ENCODE measurements around the gene NGB. TPM values are rescaled to one million over a fixed set of nuclear protein-coding genes. Genes with fewer than 3 reads are reported as not detected.
A peak's percentile ranks its signal among the peaks of the same experiment; 100 is the strongest.

Gene NGB
- total RNA-seq, 1 donor from 2014 or later = not detected

GRCh38 chr14:77265561-77266335, 5.3 kb downstream of the NGB start:
- DNase-seq (ENCODE audit: low spot score) = no peak
- ATAC-seq = no peak

DNA sequence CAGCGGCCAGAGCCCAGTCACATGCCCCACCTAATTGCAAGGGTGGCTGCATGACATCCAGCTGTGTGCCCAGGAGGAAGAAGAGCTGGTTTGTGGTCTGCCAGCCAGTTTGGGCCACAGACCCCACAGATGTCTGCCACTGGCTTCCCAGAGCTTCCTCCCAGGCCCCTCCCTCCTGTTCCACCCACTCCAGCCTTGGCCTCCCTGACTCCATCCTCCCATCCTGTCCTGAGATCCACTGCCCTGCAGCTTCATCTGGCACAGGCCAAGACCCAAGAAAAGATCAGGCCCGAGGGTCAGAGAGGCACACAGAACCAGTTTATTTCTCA, 5.9 kb downstream of the NGB start:
- ATAC-seq (no peak), DNase-seq (ENCODE audit: low spot score) (no peak)

- ATAC-seq (no peak), DNase-seq (ENCODE audit: low spot score) (no peak)
Measured at GRCh38 chr14:77264466-77265186, 6.4 kb downstream of the NGB start.

GRCh38 chr14:77260631-77261030, 10.4 kb downstream of the NGB start:
- peak; percentile 12 for ATAC-seq
- no peak for DNase-seq (ENCODE audit: low spot score)

- no peak for ATAC-seq
- DNase-seq (ENCODE audit: low spot score) = no peak
Measured at GRCh38 chr14:77260199-77260598, 10.8 kb downstream of the NGB start.

DNA sequence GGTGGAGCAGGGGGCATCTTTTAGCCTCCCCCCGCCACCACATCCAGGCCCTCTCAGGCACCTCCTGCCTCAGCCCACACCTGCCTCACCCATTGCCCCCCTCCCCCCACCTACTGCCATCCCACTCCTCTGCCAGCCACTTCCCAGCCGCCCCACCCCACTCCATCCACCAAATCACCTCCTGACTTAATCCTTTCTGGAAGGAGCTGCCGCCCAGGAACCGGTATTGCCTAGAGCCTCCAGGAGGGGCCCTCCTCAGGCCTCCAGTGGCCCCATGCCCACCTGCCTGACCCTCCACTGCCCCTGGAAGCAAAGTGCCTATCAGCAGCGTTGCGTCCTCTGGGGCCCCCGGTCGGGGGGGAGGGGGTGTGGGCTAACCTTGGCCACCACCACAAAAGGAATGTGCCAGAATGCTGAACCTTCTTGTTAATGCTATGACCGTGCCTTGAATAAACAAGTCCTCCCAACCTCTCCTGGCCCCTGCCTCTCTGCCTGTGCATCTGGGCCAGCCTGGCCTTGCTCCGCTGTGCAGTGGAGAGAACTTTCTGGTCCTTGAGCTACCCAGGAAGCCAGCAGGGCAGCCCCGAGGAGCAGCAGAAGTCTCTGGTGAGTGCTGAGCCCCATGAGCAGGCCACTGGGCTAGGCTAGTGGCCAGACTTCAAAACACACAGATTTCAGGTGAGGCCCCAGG, 11.8 kb downstream of the NGB start:
- DNase-seq (ENCODE audit: low spot score) = no peak
- ATAC-seq = no peak

DNA sequence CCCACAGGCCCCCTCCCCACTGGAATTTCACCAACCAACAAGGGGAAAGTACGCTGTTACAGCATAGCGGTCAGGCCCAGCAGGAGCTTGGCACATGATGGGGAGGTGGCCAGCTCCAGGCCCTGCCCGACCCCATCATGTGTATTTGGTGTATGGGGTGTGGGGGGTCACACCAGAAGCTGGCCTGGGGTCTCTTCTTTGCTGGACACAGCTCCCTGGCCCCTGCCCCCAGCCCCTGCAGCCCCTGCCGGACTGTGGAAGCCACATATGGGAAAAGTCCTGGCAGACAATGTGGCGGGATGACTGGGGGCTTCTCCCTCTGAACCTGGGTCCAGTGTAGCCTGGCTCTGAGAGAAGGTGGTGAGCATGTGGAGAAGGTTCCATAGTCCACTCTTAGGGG, 12.4 kb downstream of the NGB start:
- DNase-seq (ENCODE audit: low spot score) (no peak), ATAC-seq (no peak)

GRCh38 chr14:77257700-77258099, 13.3 kb downstream of the NGB start:
- DNase-seq (ENCODE audit: low spot score) (no peak), ATAC-seq (no peak)

- DNase-seq (ENCODE audit: low spot score) = no peak
- no peak for ATAC-seq
Measured at GRCh38 chr14:77256694-77257093, 14.3 kb downstream of the NGB start.

- ATAC-seq (no peak), DNase-seq (ENCODE audit: low spot score) (no peak)
Measured at GRCh38 chr14:77253333-77254190, 17.4 kb downstream of the NGB start.

DNA sequence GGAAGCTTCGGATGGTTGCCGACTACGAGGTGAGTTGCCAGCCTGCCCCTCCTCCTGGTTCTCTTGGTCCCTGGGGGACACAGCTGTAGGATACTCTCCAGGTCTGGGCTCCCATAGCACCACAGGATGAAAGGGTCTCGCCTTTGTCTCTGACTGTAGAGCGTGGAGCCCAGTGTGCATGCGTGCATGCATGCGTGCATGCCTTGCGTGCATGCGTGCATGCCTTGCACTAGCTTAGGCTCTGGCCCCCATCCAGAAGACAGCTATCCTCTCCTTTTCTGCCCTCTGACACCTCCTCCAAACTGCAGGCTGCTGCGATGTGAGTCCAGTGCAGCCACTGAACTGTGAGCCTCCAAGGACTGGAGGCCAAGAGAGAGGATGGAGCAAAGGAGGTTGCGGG, 19.1 kb downstream of the NGB start:
- no peak for DNase-seq (ENCODE audit: low spot score)
- ATAC-seq = no peak

DNA sequence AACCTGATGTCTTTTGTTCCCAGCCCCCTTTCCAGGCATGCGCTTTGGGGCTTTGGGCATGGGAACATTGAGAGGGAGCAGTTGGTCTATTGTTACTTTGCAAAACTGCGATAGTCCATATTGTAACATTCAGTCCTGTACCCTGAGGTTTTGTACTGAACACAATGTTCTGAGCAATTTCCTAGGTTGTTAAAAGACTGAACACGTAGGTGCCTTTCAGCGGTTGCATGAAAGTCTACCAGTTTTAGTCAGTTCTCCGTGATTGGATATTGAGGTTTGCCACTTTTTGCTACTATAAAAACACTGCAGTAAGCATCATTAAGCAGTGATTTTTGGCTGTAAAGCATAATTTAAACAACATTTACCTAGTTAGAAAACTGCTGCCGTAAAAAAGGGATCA, 20.1 kb downstream of the NGB start:
- DNase-seq (ENCODE audit: low spot score) = no peak
- no peak for ATAC-seq

DNA sequence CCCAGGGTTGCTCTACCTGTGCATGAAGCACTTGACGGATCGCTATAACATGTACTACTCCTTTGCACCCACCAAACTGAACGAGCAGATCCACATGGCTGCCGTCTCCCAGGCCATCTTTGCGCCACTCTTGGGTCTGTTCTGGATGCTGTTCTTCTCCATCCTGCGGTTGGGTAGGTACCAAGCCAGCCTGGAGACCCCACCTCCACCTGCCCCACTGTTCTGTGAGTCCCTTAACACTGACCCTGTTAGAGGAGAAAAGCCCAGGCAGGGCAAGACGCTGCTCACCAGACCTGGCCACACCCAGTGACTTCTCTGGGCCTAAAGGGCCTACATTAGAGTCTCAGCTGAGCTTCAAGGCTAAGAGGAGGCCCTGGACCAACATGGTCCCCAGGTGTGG, 21.7 kb downstream of the NGB start:
- ATAC-seq (no peak), DNase-seq (ENCODE audit: low spot score) (no peak)

- ATAC-seq (no peak), DNase-seq (ENCODE audit: low spot score) (no peak)
Measured at GRCh38 chr14:77248666-77249065, 22.3 kb downstream of the NGB start.

- no peak for ATAC-seq
- no peak for DNase-seq (ENCODE audit: low spot score)
Measured at GRCh38 chr14:77246784-77247183, 24.2 kb downstream of the NGB start.

- ATAC-seq (no peak), DNase-seq (ENCODE audit: low spot score) (no peak)
Measured at GRCh38 chr14:77245820-77246219, 25.2 kb downstream of the NGB start.

- DNase-seq (ENCODE audit: low spot score) (no peak), ATAC-seq (no peak)
Measured at GRCh38 chr14:77243853-77244252, 27.2 kb downstream of the NGB start.

DNA sequence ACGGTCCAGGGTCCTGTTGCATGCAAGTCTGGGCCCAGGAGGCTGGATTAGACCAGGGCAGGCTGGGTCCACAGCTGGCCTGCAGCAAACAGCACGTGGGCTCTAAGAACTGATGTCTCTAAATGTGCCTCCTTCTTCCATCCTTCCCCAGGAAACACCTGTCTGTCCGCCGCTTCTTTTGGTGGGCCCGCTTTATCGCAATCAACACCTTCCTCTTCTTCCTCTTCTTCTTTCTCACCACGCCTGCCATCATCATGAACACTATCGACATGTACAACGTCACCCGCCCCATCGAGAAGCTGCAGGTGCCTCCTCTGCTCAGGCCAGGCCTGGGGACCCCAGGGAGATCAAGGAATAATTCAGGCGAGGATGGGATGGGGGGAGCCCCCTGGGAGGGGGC, 28.3 kb downstream of the NGB start:
- DNase-seq (ENCODE audit: low spot score) = no peak
- no peak for ATAC-seq

DNA sequence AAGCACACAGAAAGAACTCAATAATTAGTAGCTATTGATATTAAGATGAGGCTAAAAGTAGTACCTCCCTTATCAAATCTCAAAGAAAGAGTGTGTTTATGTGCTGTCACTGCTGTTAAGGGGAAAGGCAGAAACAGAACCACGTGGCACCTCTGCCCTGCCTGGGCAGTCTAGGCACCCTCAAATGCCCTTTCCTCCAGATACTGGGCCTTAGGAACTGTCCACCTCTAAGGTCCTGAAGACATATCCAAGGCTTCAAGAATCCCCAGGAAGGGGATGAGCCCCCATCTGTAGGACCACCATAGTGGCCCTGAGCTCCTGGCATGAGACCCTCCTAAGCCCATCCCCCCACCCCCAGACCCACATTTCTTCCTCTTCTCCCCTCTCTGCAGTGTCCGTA, 29.1 kb downstream of the NGB start:
- no peak for DNase-seq (ENCODE audit: low spot score)
- ATAC-seq = no peak

DNA sequence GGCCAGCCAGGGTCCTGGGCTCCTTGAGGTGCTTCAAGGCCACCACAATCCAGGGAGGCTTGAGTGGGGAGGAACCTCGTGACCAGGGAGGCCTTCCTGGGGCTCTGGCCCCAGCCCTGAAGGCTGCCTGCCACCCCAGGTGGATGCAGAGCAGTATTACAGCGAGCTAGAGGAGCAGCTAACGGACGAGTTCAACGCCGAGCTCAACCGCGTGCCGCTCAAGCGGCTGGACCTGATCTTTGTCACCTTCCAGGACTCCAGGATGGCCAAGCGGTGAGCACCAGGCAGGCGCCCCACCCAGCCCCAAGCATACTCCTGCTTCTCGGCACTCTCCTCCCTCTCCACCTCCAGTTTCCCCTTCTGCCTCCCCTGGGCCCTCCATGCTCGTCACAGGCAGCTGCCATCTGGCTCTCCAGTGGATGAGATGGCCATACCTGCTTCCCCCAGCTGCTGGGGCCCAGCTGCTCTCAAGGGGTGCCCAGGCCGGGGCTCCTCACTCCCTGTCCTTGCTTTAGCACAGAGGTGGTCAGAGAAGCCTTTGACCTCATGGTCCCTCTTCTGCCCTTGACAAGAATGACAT, 30.6 kb downstream of the NGB start:
- ATAC-seq (no peak), DNase-seq (ENCODE audit: low spot score) (no peak)

DNA sequence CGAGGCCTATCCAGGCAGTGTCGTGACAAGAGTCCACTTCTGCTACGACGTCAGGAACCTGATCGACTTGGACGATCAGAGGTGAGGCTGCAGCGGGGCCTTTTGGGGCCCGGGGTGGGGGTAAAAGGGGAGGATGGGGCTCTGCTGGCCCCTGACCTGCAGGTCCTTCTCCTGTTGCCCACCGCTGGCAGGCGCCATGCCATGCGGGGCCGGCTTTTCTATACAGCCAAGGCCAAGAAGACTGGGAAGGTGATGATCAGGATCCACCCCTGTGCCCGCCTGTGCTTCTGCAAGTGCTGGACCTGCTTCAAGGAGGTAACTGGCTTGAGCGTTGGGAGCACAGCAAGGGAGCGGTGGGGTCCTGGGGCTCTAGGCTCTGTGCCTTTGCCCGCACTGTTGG, 31.6 kb downstream of the NGB start:
- DNase-seq (ENCODE audit: low spot score) (no peak), ATAC-seq (no peak)
